Measurements from ENCODE around the gene OR51V1.

DNA sequence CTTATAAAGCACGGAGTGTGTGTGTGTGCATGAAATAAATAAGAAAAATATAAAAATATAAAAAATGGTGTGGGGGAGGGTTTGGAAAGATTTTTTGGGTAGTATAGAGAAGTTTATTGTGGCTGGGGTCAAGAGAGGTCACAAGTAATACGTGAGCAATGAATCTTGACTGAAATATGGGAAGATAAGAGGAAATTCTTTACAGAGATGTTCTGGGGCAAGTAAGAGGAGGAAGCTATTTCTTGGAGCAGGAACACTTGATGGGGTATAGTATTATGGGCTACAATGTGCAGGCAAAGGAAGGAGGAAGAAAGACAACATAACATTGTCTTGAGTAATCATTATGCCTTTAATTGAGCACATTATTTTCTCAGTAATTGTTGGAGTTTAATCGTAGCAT, 31.7 kb upstream of the OR51V1 start:
- TF ChIP-seq, protein P1, sequence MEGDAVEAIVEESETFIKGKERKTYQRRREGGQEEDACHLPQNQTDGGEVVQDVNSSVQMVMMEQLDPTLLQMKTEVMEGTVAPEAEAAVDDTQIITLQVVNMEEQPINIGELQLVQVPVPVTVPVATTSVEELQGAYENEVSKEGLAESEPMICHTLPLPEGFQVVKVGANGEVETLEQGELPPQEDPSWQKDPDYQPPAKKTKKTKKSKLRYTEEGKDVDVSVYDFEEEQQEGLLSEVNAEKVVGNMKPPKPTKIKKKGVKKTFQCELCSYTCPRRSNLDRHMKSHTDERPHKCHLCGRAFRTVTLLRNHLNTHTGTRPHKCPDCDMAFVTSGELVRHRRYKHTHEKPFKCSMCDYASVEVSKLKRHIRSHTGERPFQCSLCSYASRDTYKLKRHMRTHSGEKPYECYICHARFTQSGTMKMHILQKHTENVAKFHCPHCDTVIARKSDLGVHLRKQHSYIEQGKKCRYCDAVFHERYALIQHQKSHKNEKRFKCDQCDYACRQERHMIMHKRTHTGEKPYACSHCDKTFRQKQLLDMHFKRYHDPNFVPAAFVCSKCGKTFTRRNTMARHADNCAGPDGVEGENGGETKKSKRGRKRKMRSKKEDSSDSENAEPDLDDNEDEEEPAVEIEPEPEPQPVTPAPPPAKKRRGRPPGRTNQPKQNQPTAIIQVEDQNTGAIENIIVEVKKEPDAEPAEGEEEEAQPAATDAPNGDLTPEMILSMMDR (IDR thresholded peaks at IDR 0.05): no peak
- no peak for TF ChIP-seq POLR2AphosphoS5 (IDR thresholded peaks at IDR 0.05)
- no peak for TF ChIP-seq EP300 (IDR thresholded peaks at IDR 0.05)
